Endothelial cell of umbilical vein (primary cell): ENCODE data around the gene CAPN12.

ENCODE experiments used
- CTCF ChIP-seq, 2 donors: IDR thresholded peaks; 1 replicate in 1 of 2; 2 replicates in 1 of 2; pipeline ENCODE4 v1.5.1; 2011; ENCODE audit warnings: low read length in 2 of 2, mild to moderate bottlenecking in 2 of 2, moderate library complexity in 2 of 2, control low read depth in 1 of 2, inconsistent platforms in 1 of 2, low read depth in 1 of 2; ENCODE audit not compliant: insufficient read depth in 1 of 2; ENCODE audit errors: extremely low read depth in 1 of 2
- EZH2 ChIP-seq: IDR thresholded peaks from 2 replicates; pipeline ENCODE4 v1.6.1; 2012; ENCODE audit warnings: borderline replicate concordance, low read depth, mild to moderate bottlenecking, moderate library complexity, low read length, inconsistent platforms; ENCODE audit not compliant: severe bottlenecking

- TF ChIP-seq CTCF (IDR thresholded peaks at IDR 0.05; ENCODE audit: extremely low read depth in 1 of 2, insufficient read depth in 1 of 2, low read depth in 1 of 2, low read length in 2 of 2) (no peak), EZH2 (no peak)
These were observed 29.9 kb downstream of the CAPN12 start for GRCh38 chr19:38714354-38714778.
